K562 (cell line): Measurements from ENCODE around the gene NELL1. TPM values are rescaled to one million over a fixed set of nuclear protein-coding genes. Genes with fewer than 3 reads are reported as not detected.
A peak's percentile ranks its signal among the peaks of the same experiment; 100 is the strongest.

Experiments
- COPS2 ChIP-seq: fragments of 450-650 bp; conservative IDR thresholded peaks from 2 replicates; pipeline ENCODE4 v1.6.1; 2016; ENCODE audit warnings: mild to moderate bottlenecking, moderate library complexity
- CXXC5 ChIP-seq: fragments of 250-450 bp; sonication (Bioruptor Pico); IDR thresholded peaks from 2 replicates; pipeline ENCODE4 v1.8.0; 2022; ENCODE audit warnings: inconsistent platforms, mild to moderate bottlenecking, moderate library complexity
- FOXK2 ChIP-seq, 2 experiments: fragments of 450-650 bp; IDR thresholded peaks in 1 of 2; conservative IDR thresholded peaks in 1 of 2; 2 replicates each; pipeline ENCODE4 v1.6.1; 2016; ENCODE audit warnings: low read depth in 2 of 2, mild to moderate bottlenecking in 1 of 2
- KLF6 ChIP-seq: fragments of 250-450 bp; sonication (Bioruptor Pico); IDR thresholded peaks from 2 replicates; pipeline ENCODE4 v1.4.0; 2020; ENCODE audit warnings: mild to moderate bottlenecking, moderate library complexity, borderline replicate concordance
- NCOR1 ChIP-seq: fragments of 450-650 bp; IDR thresholded peaks from 2 replicates; pipeline ENCODE4 v1.6.1; 2016; ENCODE audit warnings: mild to moderate bottlenecking, moderate library complexity
- NUFIP1 ChIP-seq: fragments of 450-650 bp; IDR thresholded peaks from 2 replicates; pipeline ENCODE4 v1.6.1; 2018; ENCODE audit not compliant: partially characterized antibody
- POLR2A ChIP-seq: fragments of 450-650 bp; conservative IDR thresholded peaks from 2 replicates; pipeline ENCODE4 v1.6.1; 2016
- POLR2AphosphoS5 ChIP-seq: IDR thresholded peaks from 2 replicates; pipeline ENCODE4 v1.6.1; 2011; ENCODE audit warnings: mild to moderate bottlenecking, low read depth, low read length, moderate library complexity; ENCODE audit not compliant: control insufficient read depth, insufficient read depth
- PYGO2 ChIP-seq: fragments of 450-650 bp; IDR thresholded peaks from 2 replicates; pipeline ENCODE4 v1.6.1; 2016; ENCODE audit warnings: mild to moderate bottlenecking, missing genetic modification characterization, moderate library complexity, missing compliant biosample characterization
- RAD21 ChIP-seq, 2 experiments: fragments of 250-450 bp in 1 of 2; fragments of 450-650 bp in 1 of 2; sonication (Bioruptor Pico) in 1 of 2; formaldehyde crosslinking in 1 of 2; IDR thresholded peaks in 1 of 2; conservative IDR thresholded peaks in 1 of 2; 2 replicates each; pipeline versions ENCODE4 v1.4.0 to v1.8.0; 2020 to 2022; ENCODE audit warnings: mild to moderate bottlenecking in 2 of 2, moderate library complexity in 1 of 2
- RBM34 ChIP-seq: fragments of 200-400 bp; formaldehyde crosslinking; IDR thresholded peaks from 2 replicates; pipeline ENCODE4 v1.6.1; 2018; ENCODE audit warnings: low read length, borderline replicate concordance; ENCODE audit not compliant: insufficient read depth
- SMC3 ChIP-seq: conservative IDR thresholded peaks from 2 replicates; pipeline ENCODE4 v1.6.1; 2011; ENCODE audit warnings: low read depth, low read length, improper control_type of control experiment; ENCODE audit not compliant: insufficient read depth
- ZBTB33 ChIP-seq: sonication (generic); formaldehyde crosslinking; IDR thresholded peaks from 2 replicates; pipeline ENCODE4 v1.8.1; 2023; ENCODE audit warnings: mild to moderate bottlenecking, missing genetic modification reagents
- ZNF217 ChIP-seq: sonication (generic); formaldehyde crosslinking; IDR thresholded peaks from 2 replicates; pipeline ENCODE4 v1.8.0; 2022; ENCODE audit warnings: mild to moderate bottlenecking, missing genetic modification reagents
- ZNF3 ChIP-seq: fragments of 250-450 bp; sonication (Bioruptor Pico); IDR thresholded peaks from 2 replicates; pipeline ENCODE4 v1.5.0; 2021; ENCODE audit warnings: mild to moderate bottlenecking, moderate library complexity
- ZNF354B ChIP-seq: fragments of 250-450 bp; sonication (Bioruptor Pico); IDR thresholded peaks from 2 replicates; pipeline ENCODE4 v1.4.0; 2020
- ZNF449 ChIP-seq: fragments of 250-450 bp; sonication (Bioruptor Pico); IDR thresholded peaks from 2 replicates; pipeline ENCODE4 v1.8.0; 2022; ENCODE audit warnings: moderate library complexity, mild to moderate bottlenecking, inconsistent platforms
- polyA plus RNA-seq, 8 experiments: library from polyadenylated mRNA; depleted of rRNA in 4 of 8; stranded (reverse) in 5 of 8; unstranded in 3 of 8; fragments of >200 nt; fragmentation: Nextera tagmentation in 2 of 8; fragmentation: Illumina TruSeq in 1 of 8; extraction: Ambion mirVana in 2 of 8; extraction: Trizol in 1 of 8; gene quantifications; 2 replicates each; pipeline versions ENCODE4 v1.2.1 to v1.2.3, GENCODE V29; 2011 to 2014; ENCODE audit warnings: inconsistent platforms in 1 of 8, missing spikeins in 1 of 8
- total RNA-seq, 7 experiments: library from RNA; depleted of rRNA in 6 of 7; stranded (reverse); fragments of >200 nt in 6 of 7; fragmentation: Illumina TruSeq in 2 of 7; extraction: Trizol in 2 of 7; gene quantifications; 2 replicates each; pipeline versions ENCODE4 v1.2.1 to v1.2.3, GENCODE V29; 2011 to 2021; ENCODE audit warnings: low replicate concordance in 1 of 7
- TF ChIP-seq, protein P1 (sequence below): fragments of 450-650 bp; formaldehyde crosslinking; IDR thresholded peaks from 2 replicates; pipeline ENCODE4 v1.4.0; 2020; ENCODE audit warnings: mild to moderate bottlenecking, moderate library complexity
- TF ChIP-seq, protein P2 (sequence below): fragments of 450-650 bp; IDR thresholded peaks from 2 replicates; pipeline ENCODE4 v1.6.1; 2017; ENCODE audit warnings: antibody characterized with exemption
- TF ChIP-seq, protein P3 (sequence below): fragments of 250-450 bp; sonication (Bioruptor Pico); IDR thresholded peaks from 2 replicates; pipeline ENCODE4 v1.8.0; 2022; ENCODE audit warnings: inconsistent platforms, mild to moderate bottlenecking, moderate library complexity, borderline replicate concordance

The NELL1 gene
- total and polyA plus RNA-seq, 9 of the 15 experiments (the other 6 are each of a cell fraction or from before 2014, with no cell fraction given) = not detected

- TF ChIP-seq ZNF449 = no peak
- TF ChIP-seq, protein P1, sequence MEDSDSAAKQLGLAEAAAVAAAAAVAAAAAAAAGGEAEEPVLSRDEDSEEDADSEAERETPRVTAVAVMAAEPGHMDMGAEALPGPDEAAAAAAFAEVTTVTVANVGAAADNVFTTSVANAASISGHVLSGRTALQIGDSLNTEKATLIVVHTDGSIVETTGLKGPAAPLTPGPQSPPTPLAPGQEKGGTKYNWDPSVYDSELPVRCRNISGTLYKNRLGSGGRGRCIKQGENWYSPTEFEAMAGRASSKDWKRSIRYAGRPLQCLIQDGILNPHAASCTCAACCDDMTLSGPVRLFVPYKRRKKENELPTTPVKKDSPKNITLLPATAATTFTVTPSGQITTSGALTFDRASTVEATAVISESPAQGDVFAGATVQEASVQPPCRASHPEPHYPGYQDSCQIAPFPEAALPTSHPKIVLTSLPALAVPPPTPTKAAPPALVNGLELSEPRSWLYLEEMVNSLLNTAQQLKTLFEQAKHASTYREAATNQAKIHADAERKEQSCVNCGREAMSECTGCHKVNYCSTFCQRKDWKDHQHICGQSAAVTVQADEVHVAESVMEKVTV (CRISPR knock-in tag) = peak; percentile 76
- no peak for TF ChIP-seq ZNF354B (CRISPR knock-in tag)
- TF ChIP-seq ZBTB33 (CRISPR knock-in tag) = no peak
- TF ChIP-seq CXXC5 (CRISPR knock-in tag) = no peak
- no peak for TF ChIP-seq PYGO2 (tag)
- TF ChIP-seq POLR2A = no peak
- no peak for TF ChIP-seq NUFIP1
- no peak for TF ChIP-seq ZNF217
- TF ChIP-seq FOXK2 (conservative IDR thresholded peaks at IDR 0.05 in 1 of 2, IDR thresholded peaks at IDR 0.05 in 1 of 2; ENCODE audit: low read depth in 2 of 2) = peak; percentile 21 to 44; a peak in 2 of 4 replicates
- TF ChIP-seq RBM34 = no peak
- TF ChIP-seq SMC3 = peak; percentile 61; the same call in 1 of the 2 replicates
- TF ChIP-seq COPS2 = no peak
- TF ChIP-seq NCOR1 = no peak
- TF ChIP-seq, protein P2, sequence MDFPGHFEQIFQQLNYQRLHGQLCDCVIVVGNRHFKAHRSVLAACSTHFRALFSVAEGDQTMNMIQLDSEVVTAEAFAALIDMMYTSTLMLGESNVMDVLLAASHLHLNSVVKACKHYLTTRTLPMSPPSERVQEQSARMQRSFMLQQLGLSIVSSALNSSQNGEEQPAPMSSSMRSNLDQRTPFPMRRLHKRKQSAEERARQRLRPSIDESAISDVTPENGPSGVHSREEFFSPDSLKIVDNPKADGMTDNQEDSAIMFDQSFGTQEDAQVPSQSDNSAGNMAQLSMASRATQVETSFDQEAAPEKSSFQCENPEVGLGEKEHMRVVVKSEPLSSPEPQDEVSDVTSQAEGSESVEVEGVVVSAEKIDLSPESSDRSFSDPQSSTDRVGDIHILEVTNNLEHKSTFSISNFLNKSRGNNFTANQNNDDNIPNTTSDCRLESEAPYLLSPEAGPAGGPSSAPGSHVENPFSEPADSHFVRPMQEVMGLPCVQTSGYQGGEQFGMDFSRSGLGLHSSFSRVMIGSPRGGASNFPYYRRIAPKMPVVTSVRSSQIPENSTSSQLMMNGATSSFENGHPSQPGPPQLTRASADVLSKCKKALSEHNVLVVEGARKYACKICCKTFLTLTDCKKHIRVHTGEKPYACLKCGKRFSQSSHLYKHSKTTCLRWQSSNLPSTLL = no peak
- TF ChIP-seq, protein P3, sequence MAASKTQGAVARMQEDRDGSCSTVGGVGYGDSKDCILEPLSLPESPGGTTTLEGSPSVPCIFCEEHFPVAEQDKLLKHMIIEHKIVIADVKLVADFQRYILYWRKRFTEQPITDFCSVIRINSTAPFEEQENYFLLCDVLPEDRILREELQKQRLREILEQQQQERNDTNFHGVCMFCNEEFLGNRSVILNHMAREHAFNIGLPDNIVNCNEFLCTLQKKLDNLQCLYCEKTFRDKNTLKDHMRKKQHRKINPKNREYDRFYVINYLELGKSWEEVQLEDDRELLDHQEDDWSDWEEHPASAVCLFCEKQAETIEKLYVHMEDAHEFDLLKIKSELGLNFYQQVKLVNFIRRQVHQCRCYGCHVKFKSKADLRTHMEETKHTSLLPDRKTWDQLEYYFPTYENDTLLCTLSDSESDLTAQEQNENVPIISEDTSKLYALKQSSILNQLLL = no peak
- no peak for TF ChIP-seq KLF6 (CRISPR knock-in tag)
- peak; percentile 79 to 88 for TF ChIP-seq RAD21 (CRISPR knock-in tag; conservative IDR thresholded peaks at IDR 0.05 in 1 of 2, IDR thresholded peaks at IDR 0.05 in 1 of 2)
- TF ChIP-seq POLR2AphosphoS5 = no peak
- no peak for TF ChIP-seq ZNF3 (CRISPR knock-in tag)
Measured at GRCh38 chr11:20647976-20648565, 21.3 kb upstream of the NELL1 start (continued).
